Measurements from ENCODE around the gene LNPEP.

GRCh38 chr5:97075649-97076048 lies 139.8 kb downstream of the LNPEP start:
- no peak for TF ChIP-seq CTCF (IDR thresholded peaks at IDR 0.05; ENCODE audit: low read depth, low read length, poor library complexity, severe bottlenecking)
- TF ChIP-seq EZH2phosphoT487 (IDR thresholded peaks at IDR 0.05; ENCODE audit: borderline replicate concordance, low read length): no peak
